Tibial nerve (tissue), 4 donors: ENCODE measurements around the gene SLCO4C1. TPM values are rescaled to one million over a fixed set of nuclear protein-coding genes. Genes with fewer than 3 reads are reported as not detected.
"Not testable (repeated sequence)": the region's sequence is repeated elsewhere in the genome, so short reads cannot be mapped to it uniquely, and the experiment has no call there.

Source experiments
- DNase-seq, 2 donors: peaks; one replicate each; pipeline ENCODE4 v3.0.0-alpha.2; 2019; ENCODE audit warnings: low spot score in 2 of 2
- H3K27ac ChIP-seq, 4 donors: fragments of 200-600 bp; sonication (generic) in 3 of 4; one replicate each; pipeline ENCODE4 v1.5.1; 2017 to 2019; ENCODE audit warnings: mild to moderate bottlenecking in 1 of 4
- H3K27me3 ChIP-seq, 2 donors: fragments of 200-600 bp; sonication (generic) in 1 of 2; one replicate each; pipeline versions ENCODE4 v1.5.1 to v1.6.0; 2017 to 2019
- H3K36me3 ChIP-seq, 3 donors: fragments of 200-600 bp; sonication (generic); one replicate each; pipeline ENCODE4 v1.5.1; 2018 to 2019
- H3K4me1 ChIP-seq, 4 donors: fragments of 200-600 bp; sonication (generic) in 3 of 4; one replicate each; pipeline ENCODE4 v1.5.1; 2017 to 2019
- H3K4me3 ChIP-seq, 4 donors: fragments of 200-600 bp; sonication (generic) in 3 of 4; one replicate each; pipeline ENCODE4 v1.5.1; 2017 to 2019; ENCODE audit warnings: mild to moderate bottlenecking in 1 of 4, moderate library complexity in 1 of 4
- H3K9me3 ChIP-seq, 4 donors: fragments of 200-600 bp; sonication (generic) in 3 of 4; one replicate each; pipeline ENCODE4 v1.5.1; 2017 to 2019
- CTCF ChIP-seq, 5 experiments: fragments of 200-600 bp in 3 of 5; fragments of 450-650 bp in 2 of 5; sonication (generic) in 3 of 5; IDR thresholded peaks; one replicate each; pipeline ENCODE4 v1.5.1; 2016 to 2019; ENCODE audit warnings: antibody characterized with exemption in 5 of 5, mild to moderate bottlenecking in 3 of 5, moderate library complexity in 2 of 5
- EP300 ChIP-seq, 2 donors: sonication (generic); formaldehyde crosslinking; IDR thresholded peaks; one replicate each; pipeline ENCODE4 v1.6.1; 2017; ENCODE audit warnings: antibody characterized with exemption in 2 of 2, mild to moderate bottlenecking in 1 of 2
- POLR2A ChIP-seq, 2 donors: fragments of 450-650 bp; IDR thresholded peaks; one replicate each; pipeline ENCODE4 v1.6.1; 2017; ENCODE audit warnings: antibody characterized with exemption in 2 of 2, mild to moderate bottlenecking in 2 of 2, moderate library complexity in 2 of 2
- WGBS, 2 donors: methylation state at CpG; one replicate each; pipeline ENCODE4 v1.1.5; 2018; 5-methylcytosine and 5-hydroxymethylcytosine counted together
- total RNA-seq, 4 donors: library from RNA; depleted of rRNA; stranded (reverse); fragments of >200 nt; gene quantifications; one replicate each; pipeline ENCODE4 v1.1.0, GENCODE V29; 2016

Gene SLCO4C1
- not detected for total RNA-seq

- Histone ChIP-seq H3K27ac (no peak within 1 kb of the TSS), H3K27me3 (peaks cover 0 to 8% of the 10 kb centered on the region in 2 donors), H3K4me3 (peak within 1 kb of the TSS; percentile 24 to 54 (median 46)), H3K9me3 (no peaks in the 10 kb centered on the region), H3K36me3 (no peaks in the 10 kb centered on the region), H3K4me1 (peaks cover 0 to 17% (median 7%) of the 10 kb centered on the region in 4 donors)
- 6 to 7% methylated on average over 9 to 31 of the region's 42 CpGs for WGBS, 2 donors
- TF ChIP-seq CTCF (IDR thresholded peaks at IDR 0.05) (peak in 3 of 5 experiments; percentile 24 to 36 (median 30)), EP300 (IDR thresholded peaks at IDR 0.05) (no peak), POLR2A (IDR thresholded peaks at IDR 0.05) (no peak)
- peak in 1 of 2 donors; percentile 21 for DNase-seq
Observed at GRCh38 chr5:102296178-102296817, at the start of gene SLCO4C1. TSS of gene SLCO4C1 (minus strand) at chr5:102296284. CDS start at chr5:102296262, 22 bp downstream.

GRCh38 chr5:102341681-102342288 is 45.7 kb upstream of the SLCO4C1 start:
- DNase-seq, result no peak

GRCh38 chr5:102324714-102325113 is 28.6 kb upstream of the SLCO4C1 start:
- 40 to 54% methylated on average over 2 of the region's 2 CpGs for WGBS, 2 donors
- H3K27ac ChIP-seq, result no peak overlapping the region
- DNase-seq, result no peak
- H3K36me3 ChIP-seq, result no peaks in the 10 kb centered on the region
- H3K4me3 ChIP-seq, result no peak overlapping the region
- TF ChIP-seq POLR2A (IDR thresholded peaks at IDR 0.05), result no peak
- no peak for TF ChIP-seq EP300 (IDR thresholded peaks at IDR 0.05)
- TF ChIP-seq CTCF (IDR thresholded peaks at IDR 0.05), result no peak
- no peaks in the 10 kb centered on the region for H3K27me3 ChIP-seq
- H3K4me1 ChIP-seq, result no peaks in the 10 kb centered on the region
- H3K9me3 ChIP-seq, result no peaks in the 10 kb centered on the region

More at GRCh38 chr5:102341681-102342288, 45.7 kb upstream of the SLCO4C1 start:
- Histone ChIP-seq H3K36me3 (no peaks in the 10 kb centered on the region), H3K4me3 (no peak overlapping the region), H3K9me3 (no peaks in the 10 kb centered on the region), H3K27me3 (no peaks in the 10 kb centered on the region), H3K4me1 (no peaks in the 10 kb centered on the region), H3K27ac (no peak overlapping the region)
- TF ChIP-seq EP300 (IDR thresholded peaks at IDR 0.05) (no peak), CTCF (IDR thresholded peaks at IDR 0.05) (no peak), POLR2A (IDR thresholded peaks at IDR 0.05) (no peak)
- 70 to 72% methylated on average over 2 of the region's 2 CpGs for WGBS, 2 donors

- not testable (repeated sequence) for DNase-seq, H3K9me3 ChIP-seq
- WGBS, 2 donors, result 82 to 89% methylated on average over 4 of the region's 4 CpGs
Observed at GRCh38 chr5:102318801-102319200, 22.7 kb upstream of the SLCO4C1 start.

GRCh38 chr5:102314328-102314727 is 18.2 kb upstream of the SLCO4C1 start:
- DNase-seq, result no peak
- Histone ChIP-seq H3K36me3 (no peaks in the 10 kb centered on the region), H3K27me3 (no peaks in the 10 kb centered on the region), H3K4me1 (no peaks in the 10 kb centered on the region), H3K9me3 (no peaks in the 10 kb centered on the region), H3K4me3 (no peak overlapping the region), H3K27ac (no peak overlapping the region)
- TF ChIP-seq EP300 (IDR thresholded peaks at IDR 0.05) (no peak), POLR2A (IDR thresholded peaks at IDR 0.05) (no peak), CTCF (IDR thresholded peaks at IDR 0.05) (no peak)
- whole genome bisulfite sequencing, 2 donors, result 85 to 91% methylated on average over 1 of the region's 1 CpG

More at GRCh38 chr5:102318801-102319200, 22.7 kb upstream of the SLCO4C1 start:
- not testable (repeated sequence) for H3K4me1 ChIP-seq, H3K27me3 ChIP-seq, H3K27ac ChIP-seq, H3K36me3 ChIP-seq, H3K4me3 ChIP-seq
